Measurements from ENCODE around the gene RNF149. TPM values are rescaled to one million over a fixed set of nuclear protein-coding genes. Genes with fewer than 3 reads are reported as not detected.

RNF149 gene
- total RNA-seq, 1 experiment from 2014 or later: 96.8 TPM

- no peaks in the 10 kb centered on the region for H3K9me3 ChIP-seq
- DNase-seq: no peak
- H3K9me3 Mint-ChIP-seq (ENCODE audit: unreplicated experiment): no peaks in the 10 kb centered on the region
- no TSS peak for BruUV-seq (replicated peaks)
- peaks cover 75% of the 10 kb centered on the region for H3K36me3 Mint-ChIP-seq (ENCODE audit: insufficient read depth, unreplicated experiment)
- POLR2A ChIA-PET: no interaction called here
- H3K4me3 Mint-ChIP-seq (ENCODE audit: unreplicated experiment): peak overlapping the region; percentile 83
- TF ChIP-seq CTCF (IDR thresholded peaks at IDR 0.05; ENCODE audit: insufficient read depth in 1 of 2, low read depth in 1 of 2, low read length in 1 of 2, severe bottlenecking in 1 of 2, unreplicated experiment in 1 of 2): no peak
- peaks cover 44% of the 10 kb centered on the region for H3K4me1 Mint-ChIP-seq (ENCODE audit: low read depth, unreplicated experiment)
- intact Hi-C loops (cut with micrococcal nuclease; ENCODE audit: unreplicated experiment): loop anchor here (5.0 kb wide), 1 partner anchor 37 kb away; no protein-coding TSS in a partner anchor
- H3K27ac Mint-ChIP-seq (ENCODE audit: unreplicated experiment): no peak overlapping the region
- peaks cover 2% of the 10 kb centered on the region; the same call in 1 of the 2 replicates for H3K36me3 ChIP-seq (ENCODE audit: control insufficient read depth, insufficient read depth, low read length)
- H3K4me3 ChIP-seq (ENCODE audit: low read depth, low read length): no peak overlapping the region
- peaks cover 27% of the 10 kb centered on the region for H3K4me1 ChIP-seq
- CTCF ChIA-PET: no interaction called here
- no peaks in the 10 kb centered on the region for H3K27me3 Mint-ChIP-seq (ENCODE audit: insufficient read depth, unreplicated experiment)
- no peaks in the 10 kb centered on the region for H3K27me3 ChIP-seq (replicated peaks; ENCODE audit: control insufficient read depth, insufficient read depth, low read length)
Observed at GRCh38 chr2:101305492-101306078, 2.9 kb downstream of the RNF149 start.

- no peak overlapping the region for H3K27ac Mint-ChIP-seq (ENCODE audit: unreplicated experiment)
Observed at GRCh38 chr2:101305035-101305434, 3.5 kb downstream of the RNF149 start.

GRCh38 chr2:101303688-101304087 lies 4.8 kb downstream of the RNF149 start:
- H3K27me3 ChIP-seq (replicated peaks; ENCODE audit: control insufficient read depth, insufficient read depth, low read length): no peaks in the 10 kb centered on the region
- H3K27me3 Mint-ChIP-seq (ENCODE audit: insufficient read depth, unreplicated experiment): no peaks in the 10 kb centered on the region
- H3K4me3 ChIP-seq (ENCODE audit: low read depth, low read length): no peak overlapping the region
- ChIA-PET POLR2A (interaction anchor here (0.7 kb wide), 1 partner anchor 8 kb away, joined by 7 read pairs; no protein-coding TSS in a partner anchor), CTCF (no interaction called here)
- no peaks in the 10 kb centered on the region for H3K9me3 ChIP-seq
- DNase-seq: no peak
- intact Hi-C loops (cut with micrococcal nuclease; ENCODE audit: unreplicated experiment): no loop called here
- H3K36me3 ChIP-seq (ENCODE audit: control insufficient read depth, insufficient read depth, low read length): peaks cover 2% of the 10 kb centered on the region; the same call in 1 of the 2 replicates
- H3K27ac Mint-ChIP-seq (ENCODE audit: unreplicated experiment): no peak overlapping the region
- H3K4me1 Mint-ChIP-seq (ENCODE audit: low read depth, unreplicated experiment): peaks cover 45% of the 10 kb centered on the region
- H3K4me1 ChIP-seq: peaks cover 17% of the 10 kb centered on the region
- peaks cover 81% of the 10 kb centered on the region for H3K36me3 Mint-ChIP-seq (ENCODE audit: insufficient read depth, unreplicated experiment)
- no TSS peak for BruUV-seq (replicated peaks)
- TF ChIP-seq CTCF (IDR thresholded peaks at IDR 0.05; ENCODE audit: insufficient read depth in 1 of 2, low read depth in 1 of 2, low read length in 1 of 2, severe bottlenecking in 1 of 2, unreplicated experiment in 1 of 2): no peak
- no peak overlapping the region for H3K4me3 Mint-ChIP-seq (ENCODE audit: unreplicated experiment)
- no peaks in the 10 kb centered on the region for H3K9me3 Mint-ChIP-seq (ENCODE audit: unreplicated experiment)

More at GRCh38 chr2:101305035-101305434, 3.5 kb downstream of the RNF149 start:
- Mint-ChIP-seq H3K4me3 (ENCODE audit: unreplicated experiment) (peak overlapping the region; percentile 83), H3K36me3 (ENCODE audit: insufficient read depth, unreplicated experiment) (peaks cover 80% of the 10 kb centered on the region), H3K4me1 (ENCODE audit: low read depth, unreplicated experiment) (peaks cover 42% of the 10 kb centered on the region), H3K27me3 (ENCODE audit: insufficient read depth, unreplicated experiment) (no peaks in the 10 kb centered on the region), H3K9me3 (ENCODE audit: unreplicated experiment) (no peaks in the 10 kb centered on the region)
- Histone ChIP-seq H3K9me3 (no peaks in the 10 kb centered on the region), H3K36me3 (ENCODE audit: control insufficient read depth, insufficient read depth, low read length) (peaks cover 2% of the 10 kb centered on the region; the same call in 1 of the 2 replicates), H3K27me3 (replicated peaks; ENCODE audit: control insufficient read depth, insufficient read depth, low read length) (no peaks in the 10 kb centered on the region), H3K4me3 (ENCODE audit: low read depth, low read length) (no peak overlapping the region), H3K4me1 (peaks cover 22% of the 10 kb centered on the region)
- TF ChIP-seq CTCF (IDR thresholded peaks at IDR 0.05; ENCODE audit: insufficient read depth in 1 of 2, low read depth in 1 of 2, low read length in 1 of 2, severe bottlenecking in 1 of 2, unreplicated experiment in 1 of 2): no peak
- no TSS peak for BruUV-seq (replicated peaks)
- intact Hi-C loops (cut with micrococcal nuclease; ENCODE audit: unreplicated experiment): loop anchor here (5.0 kb wide), 1 partner anchor 37 kb away; no protein-coding TSS in a partner anchor
- CTCF ChIA-PET: no interaction called here
- POLR2A ChIA-PET: no interaction called here
- no peak for DNase-seq
